ENCODE data around the gene ACRBP. TPM values are rescaled to one million over a fixed set of nuclear protein-coding genes. Genes with fewer than 3 reads are reported as not detected.

The ACRBP gene
- total RNA-seq, 4 donors from 2014 or later, result 0.86 to 9.3 (median 1.6) TPM

DNA sequence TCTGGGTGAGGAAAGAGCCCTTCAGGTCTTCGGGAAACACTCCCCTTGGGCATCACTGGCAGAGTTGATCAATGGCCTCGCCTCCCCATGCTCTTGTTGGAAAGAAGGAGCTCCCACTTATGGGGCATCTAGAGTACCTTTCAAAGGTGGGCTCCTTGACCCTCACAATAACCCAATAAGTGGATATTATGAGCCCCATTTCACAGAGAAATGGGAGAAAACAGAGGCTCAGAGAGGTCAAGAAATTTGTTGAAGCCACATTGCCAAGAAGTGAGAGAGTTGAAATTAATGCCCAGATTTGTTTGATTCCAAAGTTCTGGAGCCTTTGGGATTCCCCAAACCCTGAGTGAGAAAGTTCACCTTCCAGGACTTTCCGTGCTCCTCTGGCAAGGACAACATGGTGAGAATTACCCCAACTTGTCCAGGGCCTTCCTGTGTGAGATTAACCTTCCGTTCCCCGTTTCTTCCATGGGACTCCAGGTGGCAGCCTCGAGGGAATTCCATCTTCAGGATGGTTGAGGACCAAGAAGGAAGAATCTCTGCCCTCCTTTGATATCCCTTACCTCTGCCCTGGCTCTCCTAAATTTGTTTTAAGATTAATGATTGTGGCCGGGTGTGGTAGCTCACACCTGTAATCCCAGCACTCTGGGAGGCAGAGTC is 32.6 kb downstream of the ACRBP start:
- peak overlapping the region; percentile 92 for H3K27ac ChIP-seq
- H3K9me3 ChIP-seq, result no peaks in the 10 kb centered on the region
- TF ChIP-seq POLR2A (IDR thresholded peaks at IDR 0.05) (no peak), POLR2AphosphoS5 (IDR thresholded peaks at IDR 0.05) (no peak), EP300 (IDR thresholded peaks at IDR 0.05) (no peak)
- TF ChIP-seq, protein P1, sequence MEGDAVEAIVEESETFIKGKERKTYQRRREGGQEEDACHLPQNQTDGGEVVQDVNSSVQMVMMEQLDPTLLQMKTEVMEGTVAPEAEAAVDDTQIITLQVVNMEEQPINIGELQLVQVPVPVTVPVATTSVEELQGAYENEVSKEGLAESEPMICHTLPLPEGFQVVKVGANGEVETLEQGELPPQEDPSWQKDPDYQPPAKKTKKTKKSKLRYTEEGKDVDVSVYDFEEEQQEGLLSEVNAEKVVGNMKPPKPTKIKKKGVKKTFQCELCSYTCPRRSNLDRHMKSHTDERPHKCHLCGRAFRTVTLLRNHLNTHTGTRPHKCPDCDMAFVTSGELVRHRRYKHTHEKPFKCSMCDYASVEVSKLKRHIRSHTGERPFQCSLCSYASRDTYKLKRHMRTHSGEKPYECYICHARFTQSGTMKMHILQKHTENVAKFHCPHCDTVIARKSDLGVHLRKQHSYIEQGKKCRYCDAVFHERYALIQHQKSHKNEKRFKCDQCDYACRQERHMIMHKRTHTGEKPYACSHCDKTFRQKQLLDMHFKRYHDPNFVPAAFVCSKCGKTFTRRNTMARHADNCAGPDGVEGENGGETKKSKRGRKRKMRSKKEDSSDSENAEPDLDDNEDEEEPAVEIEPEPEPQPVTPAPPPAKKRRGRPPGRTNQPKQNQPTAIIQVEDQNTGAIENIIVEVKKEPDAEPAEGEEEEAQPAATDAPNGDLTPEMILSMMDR (IDR thresholded peaks at IDR 0.05), result no peak
- H3K4me1 ChIP-seq, result peaks cover 41% of the 10 kb centered on the region
- 53% methylated on average over 7 of the region's 7 CpGs for WGBS
- peaks cover 2% of the 10 kb centered on the region for H3K27me3 ChIP-seq
- H3K36me3 ChIP-seq, result peaks cover 3% of the 10 kb centered on the region
- no peak overlapping the region for H3K4me3 ChIP-seq
- DNase-seq (ENCODE audit: low spot score in 2 of 2), result no peak

DNA sequence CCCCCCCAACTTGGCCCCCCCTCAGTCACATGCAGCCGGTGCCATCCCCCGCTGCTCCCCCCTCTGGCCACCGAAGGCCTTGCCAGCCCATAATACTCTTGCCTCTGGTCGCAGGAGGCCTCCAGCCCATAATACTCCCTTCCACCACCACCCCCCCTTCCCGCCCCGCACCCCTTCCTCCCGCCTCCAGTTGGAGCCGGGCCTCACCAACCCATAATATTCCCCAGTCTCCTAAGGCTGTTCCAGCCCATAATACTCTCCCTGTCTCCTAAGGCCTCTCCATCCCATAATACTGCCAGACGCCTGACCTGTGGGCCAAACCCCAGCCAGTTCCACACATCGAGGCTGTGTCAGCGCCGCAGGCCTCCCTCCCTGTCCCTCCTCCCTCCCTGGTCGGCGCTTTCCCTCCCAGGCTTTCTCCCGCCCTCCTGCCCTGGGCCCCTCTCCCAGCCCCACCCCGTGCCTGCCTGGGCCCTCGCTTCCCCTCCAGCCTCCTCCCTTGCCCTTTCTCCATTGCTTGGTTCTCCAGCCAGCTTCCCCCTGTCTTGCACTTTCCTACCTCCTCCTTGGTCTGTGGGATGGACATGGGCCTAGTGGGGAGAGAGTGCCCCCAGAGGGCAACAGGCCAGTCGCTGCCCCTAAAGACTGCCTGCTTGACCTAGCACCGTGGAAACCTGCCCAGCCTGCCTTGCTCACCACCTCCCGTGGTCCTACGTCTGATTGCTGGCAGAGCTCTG is 33.3 kb downstream of the ACRBP start:
- Histone ChIP-seq H3K4me1 (peaks cover 41% of the 10 kb centered on the region), H3K4me3 (peak overlapping the region; percentile 21), H3K27me3 (no peaks in the 10 kb centered on the region), H3K9me3 (no peaks in the 10 kb centered on the region), H3K36me3 (no peaks in the 10 kb centered on the region), H3K27ac (peak overlapping the region; percentile 92)
- peak; percentile 95 for DNase-seq (ENCODE audit: low spot score in 2 of 2)
- WGBS, result 3% methylated on average over 19 of the region's 21 CpGs
- TF ChIP-seq POLR2A (IDR thresholded peaks at IDR 0.05) (no peak), POLR2AphosphoS5 (IDR thresholded peaks at IDR 0.05) (peak in 2 of 3 donors; percentile 38 to 76)
- TF ChIP-seq, protein P1 (IDR thresholded peaks at IDR 0.05), result no peak

DNA sequence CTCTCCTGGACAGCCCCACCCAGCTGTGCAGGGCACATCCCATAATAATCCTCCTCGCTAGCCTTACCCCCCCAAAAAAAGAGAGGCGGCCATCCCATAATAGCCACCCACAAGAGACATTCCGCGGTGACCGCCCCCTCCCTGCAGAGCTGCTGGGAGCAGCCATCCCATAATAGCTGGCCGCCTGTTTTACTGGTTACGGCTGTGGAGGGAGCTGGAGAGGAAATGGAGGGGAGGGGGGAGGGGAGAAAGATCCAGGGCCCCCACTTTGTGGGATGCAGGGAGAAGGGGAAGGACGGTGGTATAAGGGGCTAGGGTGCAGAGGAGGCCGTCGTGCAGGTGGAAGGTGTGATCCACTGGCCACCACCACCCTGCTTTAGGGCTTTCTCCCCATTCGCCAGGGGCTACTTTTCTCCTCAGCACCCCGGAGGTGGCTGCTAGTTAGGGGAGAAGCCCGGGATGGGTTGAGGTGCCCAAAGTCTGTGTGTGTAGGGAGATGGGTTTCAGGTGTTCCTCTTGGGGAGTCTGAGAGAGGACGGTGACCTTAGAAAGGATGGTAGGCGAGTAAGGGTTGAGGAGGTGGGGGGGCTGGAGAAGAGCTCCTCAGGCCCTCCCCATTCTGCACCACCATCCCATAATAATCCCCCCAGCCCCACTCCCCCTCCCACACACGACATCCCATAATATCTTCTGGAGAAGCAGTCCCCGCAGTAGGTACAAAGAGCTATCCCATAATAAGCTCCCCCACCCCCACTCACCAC is 34.0 kb downstream of the ACRBP start:
- WGBS, result 0% methylated on average over 17 of the region's 17 CpGs
- Histone ChIP-seq H3K9me3 (no peaks in the 10 kb centered on the region), H3K27me3 (no peaks in the 10 kb centered on the region), H3K36me3 (no peaks in the 10 kb centered on the region), H3K27ac (peak overlapping the region; percentile 92), H3K4me1 (peaks cover 46% of the 10 kb centered on the region), H3K4me3 (peak overlapping the region; percentile 21)
- peak in 1 of 2 donors; percentile 81 for DNase-seq (ENCODE audit: low spot score in 2 of 2)
- TF ChIP-seq POLR2AphosphoS5 (IDR thresholded peaks at IDR 0.05) (no peak), EP300 (IDR thresholded peaks at IDR 0.05) (no peak), POLR2A (IDR thresholded peaks at IDR 0.05) (no peak)
- TF ChIP-seq, protein P1 (IDR thresholded peaks at IDR 0.05), result no peak

DNA sequence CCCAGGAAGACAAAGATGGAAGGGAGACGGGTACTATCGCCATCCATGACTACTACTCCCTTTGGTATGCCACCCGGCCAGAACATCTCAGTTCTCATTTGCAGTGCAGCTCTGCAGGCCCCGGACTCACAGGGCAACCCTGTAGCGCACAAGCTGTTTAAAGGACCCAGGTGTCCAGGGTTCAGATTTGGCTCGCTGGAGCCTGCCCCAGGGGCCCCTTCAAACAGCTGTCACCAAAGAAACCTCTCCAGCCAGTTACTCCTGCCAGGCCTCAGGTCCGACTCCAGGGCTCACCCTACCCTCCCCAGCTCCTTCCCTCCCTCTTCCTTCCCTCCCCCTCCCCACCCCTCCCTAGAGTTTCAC is 34.6 kb downstream of the ACRBP start:
- no peaks in the 10 kb centered on the region for H3K9me3 ChIP-seq
- peaks cover 46% of the 10 kb centered on the region for H3K4me1 ChIP-seq
- peak overlapping the region; percentile 92 for H3K27ac ChIP-seq
- 44% methylated on average over 7 of the region's 7 CpGs for WGBS
- no peak for DNase-seq (ENCODE audit: low spot score in 2 of 2)
- H3K36me3 ChIP-seq, result no peaks in the 10 kb centered on the region
- peak overlapping the region; percentile 21 for H3K4me3 ChIP-seq
- no peaks in the 10 kb centered on the region for H3K27me3 ChIP-seq
- TF ChIP-seq POLR2A (IDR thresholded peaks at IDR 0.05) (no peak), EP300 (IDR thresholded peaks at IDR 0.05) (no peak), POLR2AphosphoS5 (IDR thresholded peaks at IDR 0.05) (no peak)
- TF ChIP-seq, protein P1 (IDR thresholded peaks at IDR 0.05), result no peak

DNA sequence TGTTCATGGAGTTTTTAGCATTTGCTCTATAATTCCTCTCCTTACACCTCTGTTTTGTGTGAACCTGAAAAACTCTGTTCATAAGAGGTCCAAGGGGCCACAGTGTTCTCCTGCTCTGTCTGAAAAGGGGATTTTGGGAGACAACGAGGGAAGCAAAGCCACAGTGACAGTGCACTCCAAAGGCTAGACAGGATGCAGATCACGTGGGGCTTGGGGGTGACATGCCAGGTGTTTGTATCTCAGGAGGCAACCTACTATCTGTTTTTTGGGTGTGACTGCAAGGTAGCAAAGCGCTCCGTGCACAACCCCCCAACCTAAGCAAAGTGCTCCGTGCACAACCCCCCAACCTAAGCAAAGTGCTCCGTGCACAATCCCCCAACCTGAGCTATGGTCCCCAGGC is 35.0 kb downstream of the ACRBP start:
- no peaks in the 10 kb centered on the region for H3K27me3 ChIP-seq
- H3K36me3 ChIP-seq, result no peaks in the 10 kb centered on the region
- TF ChIP-seq, protein P1 (IDR thresholded peaks at IDR 0.05), result no peak
- no peak for TF ChIP-seq EP300 (IDR thresholded peaks at IDR 0.05)
- H3K4me3 ChIP-seq, result no peak overlapping the region
- no peak for DNase-seq (ENCODE audit: low spot score in 2 of 2)
- peaks cover 44% of the 10 kb centered on the region for H3K4me1 ChIP-seq
- H3K27ac ChIP-seq, result peak overlapping the region; percentile 92
- WGBS, result 30% methylated on average over 2 of the region's 6 CpGs
- H3K9me3 ChIP-seq, result no peaks in the 10 kb centered on the region

Measured in suprapubic skin (tissue), 4 donors.